Activated T-helper 17 cell treated with anti-CD3 and anti-CD28 coated beads, Interleukin-2, amount 50 U/mL, for 72 hours (primary cell): ENCODE measurements around the gene OR5AC2. TPM values are rescaled to one million over a fixed set of nuclear protein-coding genes. Genes with fewer than 3 reads are reported as not detected.

Source experiments
- ATAC-seq: fragments of 150-1000 bp; cut with Tn5 transposase; replicated peaks from 2 replicates; pipeline ENCODE4 v1.10.0; 2021; ENCODE audit warnings: mild to moderate bottlenecking, moderate library complexity
- H3K27ac Mint-ChIP-seq: one replicate; pipeline ENCODE4 v1.8.0; 2022; ENCODE audit warnings: mixed read lengths
- H3K27me3 Mint-ChIP-seq: one replicate; pipeline ENCODE4 v1.8.0; 2022; ENCODE audit warnings: mixed read lengths
- H3K36me3 Mint-ChIP-seq: one replicate; pipeline ENCODE4 v1.8.0; 2022; ENCODE audit warnings: low read depth, mild to moderate bottlenecking, mixed read lengths
- H3K4me1 Mint-ChIP-seq: one replicate; pipeline ENCODE4 v1.8.0; 2022; ENCODE audit warnings: mixed read lengths
- H3K4me3 Mint-ChIP-seq: one replicate; pipeline ENCODE4 v1.8.0; 2022; ENCODE audit warnings: mild to moderate bottlenecking, mixed read lengths
- H3K9me3 Mint-ChIP-seq: one replicate; pipeline ENCODE4 v1.8.0; 2022; ENCODE audit warnings: mixed read lengths
- total RNA-seq, 2 donors: library from RNA; stranded (reverse); gene quantifications; one replicate each; pipeline ENCODE4 v1.2.3, GENCODE V29; 2022

The OR5AC2 gene
- not detected for total RNA-seq

GRCh38 chr3:98086873-98087272, at the start of gene OR5AC2:
OR5AC2 (plus strand) TSS chr3:98087173; CDS start chr3:98087173, 0 bp downstream.
- H3K27me3 Mint-ChIP-seq, result peaks cover 7% of the 10 kb centered on the region
- ATAC-seq, result no peak
- no peaks in the 10 kb centered on the region for H3K36me3 Mint-ChIP-seq
- H3K9me3 Mint-ChIP-seq, result no peaks in the 10 kb centered on the region
- no peak within 1 kb of the TSS for H3K27ac Mint-ChIP-seq
- no peak within 1 kb of the TSS for H3K4me3 Mint-ChIP-seq
- no peaks in the 10 kb centered on the region for H3K4me1 Mint-ChIP-seq

- no peaks in the 10 kb centered on the region for H3K9me3 Mint-ChIP-seq
- no peaks in the 10 kb centered on the region for H3K36me3 Mint-ChIP-seq
- H3K4me3 Mint-ChIP-seq, result peak overlapping the region; percentile 39
- no peak overlapping the region for H3K27ac Mint-ChIP-seq
- H3K27me3 Mint-ChIP-seq, result peaks cover 16% of the 10 kb centered on the region
- ATAC-seq, result peak; percentile 57
- peaks cover 11% of the 10 kb centered on the region for H3K4me1 Mint-ChIP-seq
Observed at GRCh38 chr3:98038286-98038685, 48.7 kb upstream of the OR5AC2 start.

- no peaks in the 10 kb centered on the region for H3K9me3 Mint-ChIP-seq
- ATAC-seq, result peak; percentile 81
- peak overlapping the region; percentile 80 for H3K4me3 Mint-ChIP-seq
- H3K27me3 Mint-ChIP-seq, result peaks cover 14% of the 10 kb centered on the region
- peaks cover 11% of the 10 kb centered on the region for H3K4me1 Mint-ChIP-seq
- no peaks in the 10 kb centered on the region for H3K36me3 Mint-ChIP-seq
- H3K27ac Mint-ChIP-seq, result peak overlapping the region; percentile 76
Observed at GRCh38 chr3:98038876-98039275, 48.1 kb upstream of the OR5AC2 start.

- peak overlapping the region; percentile 76 for H3K27ac Mint-ChIP-seq
- peak; percentile 84 for ATAC-seq
- peaks cover 11% of the 10 kb centered on the region for H3K4me1 Mint-ChIP-seq
- H3K27me3 Mint-ChIP-seq, result peaks cover 11% of the 10 kb centered on the region
- H3K36me3 Mint-ChIP-seq, result no peaks in the 10 kb centered on the region
- H3K4me3 Mint-ChIP-seq, result peak overlapping the region; percentile 80
- H3K9me3 Mint-ChIP-seq, result no peaks in the 10 kb centered on the region
Observed at GRCh38 chr3:98039322-98040024, 47.5 kb upstream of the OR5AC2 start.

- ATAC-seq, result no peak
- H3K27me3 Mint-ChIP-seq, result peaks cover 16% of the 10 kb centered on the region
- peaks cover 11% of the 10 kb centered on the region for H3K4me1 Mint-ChIP-seq
- H3K4me3 Mint-ChIP-seq, result no peak overlapping the region
- H3K36me3 Mint-ChIP-seq, result no peaks in the 10 kb centered on the region
- H3K9me3 Mint-ChIP-seq, result no peaks in the 10 kb centered on the region
- H3K27ac Mint-ChIP-seq, result no peak overlapping the region
Observed at GRCh38 chr3:98041350-98041749, 45.6 kb upstream of the OR5AC2 start.

GRCh38 chr3:98048586-98048985, 38.4 kb upstream of the OR5AC2 start:
- Mint-ChIP-seq H3K9me3 (no peaks in the 10 kb centered on the region), H3K4me1 (no peaks in the 10 kb centered on the region), H3K27me3 (peaks cover 20% of the 10 kb centered on the region), H3K36me3 (no peaks in the 10 kb centered on the region), H3K27ac (no peak overlapping the region), H3K4me3 (no peak overlapping the region)
- no peak for ATAC-seq

GRCh38 chr3:98049271-98049670, 37.7 kb upstream of the OR5AC2 start:
- peaks cover 16% of the 10 kb centered on the region for H3K27me3 Mint-ChIP-seq
- no peaks in the 10 kb centered on the region for H3K36me3 Mint-ChIP-seq
- no peaks in the 10 kb centered on the region for H3K9me3 Mint-ChIP-seq
- H3K4me3 Mint-ChIP-seq, result no peak overlapping the region
- no peak overlapping the region for H3K27ac Mint-ChIP-seq
- H3K4me1 Mint-ChIP-seq, result no peaks in the 10 kb centered on the region
- ATAC-seq, result no peak

GRCh38 chr3:98056035-98056434, 30.9 kb upstream of the OR5AC2 start:
- H3K9me3 Mint-ChIP-seq, result no peaks in the 10 kb centered on the region
- H3K36me3 Mint-ChIP-seq, result no peaks in the 10 kb centered on the region
- no peak for ATAC-seq
- H3K4me3 Mint-ChIP-seq, result no peak overlapping the region
- peaks cover 7% of the 10 kb centered on the region for H3K27me3 Mint-ChIP-seq
- H3K4me1 Mint-ChIP-seq, result no peaks in the 10 kb centered on the region
- no peak overlapping the region for H3K27ac Mint-ChIP-seq

- H3K4me3 Mint-ChIP-seq, result no peak overlapping the region
- no peaks in the 10 kb centered on the region for H3K9me3 Mint-ChIP-seq
- H3K4me1 Mint-ChIP-seq, result no peaks in the 10 kb centered on the region
- H3K36me3 Mint-ChIP-seq, result no peaks in the 10 kb centered on the region
- H3K27ac Mint-ChIP-seq, result no peak overlapping the region
- no peak for ATAC-seq
- H3K27me3 Mint-ChIP-seq, result peaks cover 10% of the 10 kb centered on the region
Observed at GRCh38 chr3:98057631-98058030, 29.3 kb upstream of the OR5AC2 start.

GRCh38 chr3:98058244-98058960, 28.6 kb upstream of the OR5AC2 start:
- no peaks in the 10 kb centered on the region for H3K4me1 Mint-ChIP-seq
- H3K27me3 Mint-ChIP-seq, result peaks cover 11% of the 10 kb centered on the region
- H3K9me3 Mint-ChIP-seq, result no peaks in the 10 kb centered on the region
- ATAC-seq, result no peak
- no peaks in the 10 kb centered on the region for H3K36me3 Mint-ChIP-seq
- no peak overlapping the region for H3K4me3 Mint-ChIP-seq
- no peak overlapping the region for H3K27ac Mint-ChIP-seq

- H3K4me1 Mint-ChIP-seq, result no peaks in the 10 kb centered on the region
- no peak overlapping the region for H3K4me3 Mint-ChIP-seq
- no peaks in the 10 kb centered on the region for H3K9me3 Mint-ChIP-seq
- H3K27me3 Mint-ChIP-seq, result peaks cover 19% of the 10 kb centered on the region
- no peaks in the 10 kb centered on the region for H3K36me3 Mint-ChIP-seq
- ATAC-seq, result no peak
- no peak overlapping the region for H3K27ac Mint-ChIP-seq
Observed at GRCh38 chr3:98068824-98069223, 18.1 kb upstream of the OR5AC2 start.

- Mint-ChIP-seq H3K27ac (no peak overlapping the region), H3K36me3 (no peaks in the 10 kb centered on the region), H3K4me3 (no peak overlapping the region), H3K27me3 (peaks cover 12% of the 10 kb centered on the region), H3K9me3 (no peaks in the 10 kb centered on the region), H3K4me1 (no peaks in the 10 kb centered on the region)
- no peak for ATAC-seq
Observed at GRCh38 chr3:98070840-98071239, 16.1 kb upstream of the OR5AC2 start.

- Mint-ChIP-seq H3K36me3 (no peaks in the 10 kb centered on the region), H3K4me3 (no peak overlapping the region), H3K9me3 (no peaks in the 10 kb centered on the region), H3K27ac (no peak overlapping the region), H3K27me3 (peaks cover 14% of the 10 kb centered on the region), H3K4me1 (no peaks in the 10 kb centered on the region)
- ATAC-seq, result no peak
Observed at GRCh38 chr3:98073486-98073885, 13.5 kb upstream of the OR5AC2 start.

- Mint-ChIP-seq H3K36me3 (no peaks in the 10 kb centered on the region), H3K27ac (no peak overlapping the region), H3K27me3 (peaks cover 30% of the 10 kb centered on the region)
Observed at GRCh38 chr3:98095882-98096281, 8.9 kb downstream of the OR5AC2 start.

GRCh38 chr3:98099848-98100247, 12.9 kb downstream of the OR5AC2 start:
- Mint-ChIP-seq H3K27ac (no peak overlapping the region), H3K27me3 (peaks cover 14% of the 10 kb centered on the region), H3K36me3 (no peaks in the 10 kb centered on the region), H3K4me1 (no peaks in the 10 kb centered on the region), H3K4me3 (no peak overlapping the region), H3K9me3 (no peaks in the 10 kb centered on the region)
- no peak for ATAC-seq

More at GRCh38 chr3:98095882-98096281, 8.9 kb downstream of the OR5AC2 start:
- no peak for ATAC-seq
- Mint-ChIP-seq H3K4me3 (no peak overlapping the region), H3K4me1 (no peaks in the 10 kb centered on the region), H3K9me3 (peaks cover 4% of the 10 kb centered on the region)
